ENCODE measurements around the gene ATP5PD.
A peak's percentile ranks its signal among the peaks of the same experiment; 100 is the strongest.
"Not testable (repeated sequence)": the region's sequence is repeated elsewhere in the genome, so short reads cannot be mapped to it uniquely, and the experiment has no call there.

Gene ATP5PD

DNA sequence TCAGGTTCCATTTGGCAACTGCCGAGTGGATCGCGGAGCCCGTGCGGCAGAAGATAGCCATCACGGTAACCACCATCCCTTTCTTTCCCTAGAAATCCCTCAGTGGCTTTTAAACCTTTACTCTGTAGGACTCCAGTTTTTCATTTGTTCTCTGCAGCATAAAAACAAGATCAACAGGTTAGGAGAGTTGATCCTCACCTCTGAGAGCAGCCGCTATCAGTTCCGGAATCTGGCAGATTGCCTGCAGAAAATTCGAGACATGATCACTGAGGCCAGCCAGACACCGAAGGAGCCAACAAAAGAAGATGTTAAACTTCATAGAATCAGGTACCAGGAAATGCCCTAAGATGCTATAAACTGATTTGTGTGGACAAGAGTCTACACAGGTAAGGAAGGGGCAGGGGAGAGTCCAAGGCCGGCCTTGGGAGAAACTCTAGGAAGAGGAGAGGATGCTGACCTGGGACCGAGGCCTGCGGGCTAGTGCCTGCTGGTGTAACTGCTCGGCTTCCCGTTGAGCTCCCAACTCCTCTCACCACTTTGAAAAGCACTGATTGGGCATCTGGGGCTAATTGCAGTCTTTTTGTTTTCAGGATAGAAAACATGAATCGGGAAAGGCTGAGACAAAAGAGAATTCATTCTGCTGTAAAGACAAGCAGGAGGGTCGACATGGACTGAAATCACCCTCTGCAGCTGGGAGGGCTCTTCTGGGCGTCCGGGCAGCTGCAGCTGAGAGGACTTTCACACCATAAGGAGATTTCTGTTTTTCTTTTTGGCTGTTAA is 26.2 kb downstream of the ATP5PD start:
- DNase-seq (ENCODE audit: low read depth), result no peak

GRCh38 chr17:75019710-75020109 is 27.1 kb downstream of the ATP5PD start:
- DNase-seq (ENCODE audit: low read depth), result no peak

DNA sequence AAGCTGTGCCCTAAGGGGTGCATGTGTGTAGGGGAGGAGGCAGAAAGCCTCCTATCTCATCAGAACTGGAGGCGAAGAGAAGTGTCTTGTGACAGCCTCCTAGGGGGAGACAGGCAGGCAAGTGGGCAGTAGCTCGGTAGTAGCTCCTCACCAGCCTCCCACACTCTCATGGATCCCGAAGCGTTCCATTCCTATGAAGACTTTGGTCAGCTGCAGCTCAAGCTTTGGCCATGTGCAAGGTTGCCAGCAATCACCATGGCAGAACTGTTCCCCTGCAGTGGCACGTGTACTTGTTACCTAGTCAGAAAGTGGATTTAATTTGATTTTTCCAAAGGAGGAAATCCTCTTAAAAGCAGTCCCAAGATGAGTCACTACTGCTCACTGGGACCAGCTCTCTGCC is 27.6 kb downstream of the ATP5PD start:
- no peak for DNase-seq (ENCODE audit: low read depth)

- no peak for DNase-seq (ENCODE audit: low read depth)
These were observed 33.6 kb downstream of the ATP5PD start for GRCh38 chr17:75013092-75013559.

- peak; percentile 62 for DNase-seq (ENCODE audit: low read depth)
These were observed 34.2 kb downstream of the ATP5PD start, which contains the start of gene MRPL58 for GRCh38 chr17:75012346-75013091. MRPL58 (plus strand) TSS chr17:75012670; CDS start chr17:75012687, 17 bp downstream.

GRCh38 chr17:75012096-75012345 is 34.7 kb downstream of the ATP5PD start:
- DNase-seq (ENCODE audit: low read depth), result no peak

- DNase-seq (ENCODE audit: low read depth), result no peak
These were observed 35.2 kb downstream of the ATP5PD start for GRCh38 chr17:75011401-75012095.

DNA sequence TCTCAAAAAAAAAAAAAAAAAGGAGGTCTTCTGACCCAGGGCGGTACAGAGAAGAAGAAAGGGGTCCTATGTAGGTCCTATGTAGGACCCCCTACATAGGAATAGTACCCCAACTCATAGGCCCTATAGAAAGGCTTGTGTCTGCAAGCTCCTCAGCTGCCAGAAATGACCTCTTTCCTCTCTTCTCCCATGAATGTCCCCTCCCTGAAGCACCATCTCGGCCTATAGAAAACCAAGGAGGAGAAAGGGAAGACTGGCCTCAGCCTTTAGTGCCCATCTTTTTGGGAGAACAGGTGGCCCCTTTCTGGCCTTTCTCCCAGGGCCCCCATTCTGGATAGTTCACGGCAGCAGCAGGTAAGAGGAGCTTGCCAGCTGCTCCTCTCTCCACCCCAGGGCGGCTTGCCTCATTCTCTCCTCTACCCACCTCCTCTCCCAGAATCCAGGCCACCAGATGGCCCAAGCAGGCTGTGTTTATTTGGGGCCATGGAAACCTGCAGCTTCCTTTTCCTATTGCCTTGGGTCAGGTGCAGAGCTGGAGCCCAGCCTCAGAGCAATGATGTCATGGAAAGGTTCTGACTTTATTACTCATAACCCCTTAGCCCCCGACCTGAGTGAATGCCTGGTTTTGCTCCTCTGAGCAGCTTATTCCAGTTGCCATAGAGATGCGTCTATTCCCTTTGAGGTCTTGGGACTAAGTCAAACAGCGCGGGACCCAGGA is 35.9 kb downstream of the ATP5PD start:
- no peak for DNase-seq (ENCODE audit: low read depth)

DNA sequence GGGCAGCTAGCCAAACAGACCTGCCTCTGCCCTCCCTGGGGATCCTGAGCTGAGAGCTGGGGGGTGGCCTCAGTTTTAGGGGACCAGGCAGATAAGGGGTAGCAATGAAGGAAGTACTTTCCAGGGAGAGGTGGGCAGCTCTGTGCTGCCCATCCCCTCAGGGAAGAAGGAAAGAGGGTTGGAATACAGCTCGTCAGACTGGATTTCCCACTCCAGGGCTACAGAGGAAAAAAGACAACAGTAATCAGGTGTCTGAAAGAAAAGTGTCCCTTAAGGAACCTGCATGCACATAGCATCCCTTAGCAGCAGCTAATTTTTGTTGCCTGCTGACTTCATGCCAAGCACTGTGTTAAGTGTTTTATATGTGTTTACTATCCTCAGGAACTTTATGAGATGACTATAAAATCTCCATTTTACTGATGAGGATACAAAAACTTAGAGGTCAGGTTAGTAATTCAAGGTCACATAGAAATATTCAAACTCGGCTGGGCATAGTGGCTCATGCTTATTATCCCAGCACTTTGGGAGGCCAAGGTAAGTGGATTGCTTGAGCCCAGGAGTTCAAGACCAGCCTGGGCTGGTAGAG is 37.5 kb downstream of the ATP5PD start:
- no peak for DNase-seq (ENCODE audit: low read depth)

- no peak for DNase-seq (ENCODE audit: low read depth)
These were observed 38.4 kb downstream of the ATP5PD start for GRCh38 chr17:75008373-75008772.

DNA sequence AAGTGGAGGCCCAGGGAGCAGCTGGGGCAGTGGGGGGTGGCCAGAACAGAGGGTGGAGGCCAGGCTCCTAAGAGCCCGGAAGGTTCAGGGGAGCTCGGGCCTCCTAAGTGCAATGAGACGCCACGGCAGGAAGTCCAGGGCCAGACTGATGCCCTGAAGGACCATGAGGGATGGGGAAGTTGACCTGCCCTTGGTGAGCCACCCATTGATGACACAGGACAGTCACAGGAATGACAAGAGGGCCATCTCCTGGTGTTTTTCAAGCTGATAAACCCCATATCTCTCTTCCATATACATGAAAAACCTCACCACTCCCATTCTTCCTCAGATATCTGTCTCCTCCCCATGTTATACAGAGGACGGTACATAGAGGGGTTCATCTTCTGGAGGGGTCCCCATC is 40.1 kb downstream of the ATP5PD start:
- no peak for DNase-seq (ENCODE audit: low read depth)

DNA sequence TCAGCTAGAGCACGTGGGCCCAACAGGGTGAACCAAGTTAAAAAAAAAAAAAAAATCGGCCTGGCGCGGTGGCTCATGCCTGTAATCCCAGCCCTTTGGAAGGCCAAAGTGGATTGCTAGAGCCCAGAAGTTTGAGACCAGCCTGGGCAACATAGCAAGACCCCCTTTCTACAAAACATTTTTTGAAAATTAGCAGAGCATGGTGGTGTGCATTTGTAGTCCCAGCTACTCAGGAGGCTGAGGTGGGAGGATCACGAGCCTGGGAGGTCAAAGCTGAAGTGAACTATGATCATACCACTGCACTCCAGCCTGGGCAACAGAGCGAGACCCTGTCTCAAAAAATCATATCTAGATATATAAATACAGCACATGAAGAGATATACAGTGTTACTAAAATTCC is 40.7 kb downstream of the ATP5PD start:
- not testable (repeated sequence) for DNase-seq (ENCODE audit: low read depth)

GRCh38 chr17:75005291-75005690 is 41.5 kb downstream of the ATP5PD start:
- no peak for DNase-seq (ENCODE audit: low read depth)

- no peak for DNase-seq (ENCODE audit: low read depth)
These were observed 42.4 kb downstream of the ATP5PD start for GRCh38 chr17:75004371-75004770.

DNA sequence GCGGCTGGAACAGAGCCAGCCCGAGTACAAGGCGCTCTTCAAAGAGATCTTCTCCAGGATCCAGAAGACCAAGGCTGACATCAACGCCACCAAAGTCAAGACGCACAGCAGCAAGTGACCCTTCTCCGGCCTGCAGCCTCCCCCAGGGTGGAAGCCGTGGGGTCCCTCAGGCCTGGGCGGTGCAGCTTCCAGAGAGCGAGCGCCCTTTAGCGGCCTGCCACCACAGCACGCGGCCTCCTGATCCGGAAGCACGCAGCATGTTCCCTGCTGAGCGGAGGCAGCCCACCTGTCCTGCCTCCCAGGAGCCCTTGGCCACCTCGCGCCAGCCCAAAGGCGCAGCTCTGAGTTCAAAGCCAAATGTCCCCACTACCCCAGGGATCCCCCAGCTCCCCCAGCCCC is 42.8 kb downstream of the ATP5PD start:
- DNase-seq (ENCODE audit: low read depth), result no peak

DNA sequence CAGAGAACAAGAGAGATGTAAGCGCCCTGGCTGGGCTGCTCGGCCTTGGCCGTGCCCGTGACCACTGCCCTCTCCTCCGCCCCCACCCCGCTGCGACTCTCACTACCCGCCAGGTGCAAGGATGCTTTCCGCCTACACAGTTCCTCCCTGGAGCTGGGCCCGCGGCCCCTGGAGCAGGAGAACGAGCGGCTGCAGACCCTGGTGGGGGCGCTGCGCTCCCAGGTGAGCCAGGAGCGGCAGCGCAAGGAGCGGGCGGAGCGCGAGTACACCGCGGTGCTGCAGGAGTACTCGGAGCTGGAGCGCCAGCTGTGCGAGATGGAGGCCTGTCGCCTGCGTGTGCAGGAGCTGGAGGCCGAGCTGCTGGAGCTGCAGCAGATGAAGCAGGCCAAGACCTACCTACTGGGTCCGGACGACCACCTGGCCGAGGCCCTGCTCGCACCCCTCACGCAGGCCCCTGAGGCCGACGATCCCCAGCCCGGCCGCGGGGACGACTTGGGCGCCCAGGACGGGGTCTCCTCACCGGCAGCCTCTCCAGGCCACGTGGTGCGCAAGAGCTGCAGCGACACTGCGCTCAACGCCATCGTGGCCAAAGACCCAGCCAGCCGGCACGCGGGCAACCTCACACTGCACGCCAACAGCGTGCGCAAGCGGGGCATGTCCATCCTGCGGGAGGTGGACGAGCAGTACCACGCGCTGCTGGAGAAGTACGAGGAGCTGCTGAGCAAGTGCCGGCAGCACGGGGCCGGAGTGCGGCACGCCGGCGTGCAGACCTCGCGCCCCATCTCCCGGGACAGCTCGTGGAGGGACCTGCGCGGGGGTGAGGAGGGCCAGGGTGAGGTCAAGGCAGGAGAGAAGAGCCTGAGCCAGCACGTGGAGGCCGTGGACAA is 43.5 kb downstream of the ATP5PD start:
- DNase-seq (ENCODE audit: low read depth), result no peak

DNA sequence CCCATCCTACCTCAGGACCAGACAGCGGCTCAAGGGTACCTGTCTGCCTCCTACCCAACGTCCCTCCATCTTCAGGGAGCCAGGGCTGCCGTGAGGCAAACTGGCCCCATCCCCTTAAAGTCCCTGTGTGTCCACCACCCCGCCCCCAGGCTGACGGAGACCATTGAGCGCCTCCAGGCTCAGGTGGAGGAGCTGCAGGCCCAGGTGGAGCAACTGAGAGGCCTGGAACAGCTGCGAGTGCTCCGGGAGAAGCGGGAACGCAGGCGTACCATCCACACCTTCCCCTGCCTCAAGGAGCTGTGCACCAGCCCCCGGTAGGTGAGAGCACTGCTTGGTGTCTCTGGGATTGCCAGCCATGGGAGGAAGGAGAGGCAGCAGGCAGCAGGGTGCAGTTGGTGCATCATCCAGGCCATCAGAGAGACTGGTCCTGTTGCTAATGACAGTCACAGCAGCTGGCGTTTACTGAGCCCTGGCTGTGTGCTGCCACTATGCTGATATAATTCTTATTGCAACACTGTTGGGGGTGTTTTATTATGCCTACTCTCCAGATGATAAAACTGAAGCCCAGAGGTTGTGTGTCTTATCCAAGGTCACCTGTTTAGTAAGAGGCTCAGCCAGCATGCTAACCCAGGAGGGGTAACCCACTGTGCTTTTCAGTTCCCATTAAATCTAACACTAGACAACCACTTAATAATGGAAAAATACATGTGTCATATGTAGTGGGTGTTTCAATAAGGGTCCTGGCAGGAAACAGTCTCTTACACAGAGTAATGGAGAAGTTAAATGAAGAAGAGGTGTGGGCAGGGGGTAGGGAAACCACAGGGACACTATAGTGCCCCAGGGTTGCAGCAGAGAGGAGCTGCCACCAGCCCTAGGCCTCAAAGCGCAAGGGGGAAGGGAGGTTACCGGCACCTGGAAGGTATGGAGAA is 44.6 kb downstream of the ATP5PD start:
- DNase-seq (ENCODE audit: low read depth), result no peak

- no peak for DNase-seq (ENCODE audit: low read depth)
These were observed 47.2 kb downstream of the ATP5PD start for GRCh38 chr17:74999523-74999922.

DNA sequence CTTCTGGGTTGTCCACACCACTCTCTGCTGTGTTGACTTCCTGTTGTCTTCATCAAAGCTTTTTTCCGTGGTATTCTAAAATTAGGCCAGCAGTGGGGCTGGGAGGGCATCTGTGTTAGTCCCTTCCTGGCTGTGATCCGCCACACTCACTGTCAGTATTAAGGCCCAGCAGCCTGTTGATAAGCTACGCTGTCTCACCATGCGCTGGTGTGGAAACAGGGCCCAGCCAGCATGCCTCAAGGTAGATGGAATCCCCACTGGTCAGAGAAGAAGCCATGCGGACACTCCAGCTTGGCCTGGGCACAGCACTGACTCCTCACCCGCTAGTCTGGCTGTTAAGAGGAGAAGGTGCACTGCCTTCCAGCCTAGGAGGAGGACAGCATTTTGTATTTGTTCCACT is 48.0 kb downstream of the ATP5PD start:
- DNase-seq (ENCODE audit: low read depth), result no peak

DNA sequence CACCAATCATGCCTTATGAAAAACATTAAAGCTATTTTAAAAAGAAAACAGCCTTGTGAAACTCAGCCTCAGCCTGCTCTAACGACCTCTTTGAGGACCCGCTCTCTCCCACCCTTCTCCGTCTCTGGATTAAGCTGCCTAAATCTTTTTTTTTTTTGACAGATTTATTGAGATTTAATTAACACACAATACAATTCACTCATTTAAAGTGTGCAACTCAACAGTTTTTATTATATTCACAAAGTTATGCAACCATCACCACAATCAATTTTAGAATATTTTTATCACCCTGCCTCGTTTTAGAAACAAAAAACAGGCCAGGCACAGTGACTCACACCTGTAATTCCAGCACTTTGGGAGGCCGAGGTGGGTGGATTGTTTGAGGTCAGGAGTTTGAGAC is 50.9 kb downstream of the ATP5PD start:
- DNase-seq (ENCODE audit: low read depth), result no peak

Measured in stimulated activated CD8-positive, alpha-beta memory T cell treated with anti-CD3 and anti-CD28 coated beads, Interleukin-15, amount 100 ng/mL, for 1 hour (primary cell).